Measurements from ENCODE around the gene HMCN2. TPM values are rescaled to one million over a fixed set of nuclear protein-coding genes. Genes with fewer than 3 reads are reported as not detected.

Gene HMCN2
- total and polyA plus RNA-seq, 2 donors (not counting 3 experiments of a cell fraction or from before 2014, with no cell fraction given), result 0.04 to 0.24 TPM

DNA sequence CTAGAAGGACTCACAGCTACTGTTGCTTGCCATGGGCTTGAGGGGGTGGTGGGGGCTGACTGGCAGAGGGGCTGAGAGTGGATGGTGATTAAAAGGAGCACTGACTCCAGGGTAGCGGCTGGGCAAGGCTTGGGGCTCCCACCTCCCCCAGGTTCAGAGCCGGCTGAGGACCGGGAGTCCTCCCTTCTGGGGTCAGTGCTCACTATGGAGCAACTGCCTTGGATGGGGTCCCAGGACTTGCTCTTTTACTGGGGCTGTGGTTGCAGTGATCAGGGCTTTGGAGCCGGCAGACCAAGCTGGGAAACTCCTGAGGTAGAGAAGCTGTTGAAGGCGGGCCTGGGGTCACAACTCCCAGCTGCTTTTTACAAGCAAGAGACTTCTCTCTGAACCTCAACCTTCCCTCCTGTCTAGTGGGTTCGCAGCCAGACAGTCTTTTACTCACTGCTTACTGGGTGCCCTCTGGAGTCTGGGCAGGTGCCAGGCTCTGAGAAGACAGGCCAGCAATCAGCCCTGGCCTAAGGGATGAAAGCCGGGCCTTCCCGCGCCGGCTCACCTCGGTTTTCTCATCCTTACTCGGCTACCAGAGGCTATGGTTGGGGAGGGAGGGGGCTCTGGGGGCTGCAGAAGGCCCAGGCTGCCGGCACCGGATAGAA, 178.4 kb downstream of the HMCN2 start:
- no peaks in the 10 kb centered on the region for H3K9me1 ChIP-seq (replicated peaks; ENCODE audit: control insufficient read depth, extremely low read depth, insufficient read depth, low read length)
- H3K4me3 ChIP-seq (replicated peaks in 1 of 3; ENCODE audit: insufficient read depth in 1 of 3, low read depth in 1 of 3, low read length in 3 of 3), result no peak overlapping the region
- ChIA-PET POLR2A (interaction anchor here (1.0 kb wide), 1 partner anchor 10 kb away, joined by 3 read pairs; no protein-coding TSS in a partner anchor), CTCF (interaction anchor here (1.0 kb wide), 1 partner anchor 9 kb away, joined by 4 read pairs; no protein-coding TSS in a partner anchor)
- DNase-seq (ENCODE audit: low read depth, low spot score), result no peak
- no peaks in the 10 kb centered on the region for H3K9me3 ChIP-seq (replicated peaks; ENCODE audit: control insufficient read depth, insufficient read depth, low read length)
- H3K4me1 ChIP-seq (ENCODE audit: control insufficient read depth, extremely low read depth, insufficient read depth, low read length), result peaks cover 7% of the 10 kb centered on the region
- no peak overlapping the region for H3K27ac ChIP-seq (ENCODE audit: insufficient read depth, low read depth, low read length)
- H3K4me2 ChIP-seq (ENCODE audit: insufficient read depth, low read length), result no peak overlapping the region
- no peak for TF ChIP-seq MYC (IDR thresholded peaks at IDR 0.05; ENCODE audit: low read depth, low read length)
- TF ChIP-seq FOS (IDR thresholded peaks at IDR 0.05; ENCODE audit: borderline replicate concordance, insufficient read depth, low read length), result no peak
- TF ChIP-seq EZH2 (IDR thresholded peaks at IDR 0.05; ENCODE audit: borderline replicate concordance, low read depth, low read length, severe bottlenecking), result no peak
- no peak for TF ChIP-seq POLR2AphosphoS5 (IDR thresholded peaks at IDR 0.05; ENCODE audit: insufficient read depth, low read depth, low read length)
- no peak for TF ChIP-seq POLR2A (IDR thresholded peaks at IDR 0.05; ENCODE audit: low read depth, low read length)
- no peak for TF ChIP-seq JUN (IDR thresholded peaks at IDR 0.05; ENCODE audit: borderline replicate concordance, insufficient read depth, insufficient read length, low read depth)
- no peak for TF ChIP-seq GATA2 (IDR thresholded peaks at IDR 0.05; ENCODE audit: insufficient read depth, insufficient read length, low read depth, low read length)
- TF ChIP-seq, protein P1, sequence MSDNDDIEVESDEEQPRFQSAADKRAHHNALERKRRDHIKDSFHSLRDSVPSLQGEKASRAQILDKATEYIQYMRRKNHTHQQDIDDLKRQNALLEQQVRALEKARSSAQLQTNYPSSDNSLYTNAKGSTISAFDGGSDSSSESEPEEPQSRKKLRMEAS (IDR thresholded peaks at IDR 0.05; ENCODE audit: insufficient read depth, insufficient read length), result no peak
- no TSS peak for BruUV-seq (replicated peaks)
- H2AFZ ChIP-seq (ENCODE audit: low read depth, low read length), result no peak overlapping the region
- intact Hi-C loops (cut with micrococcal nuclease) (no loop called here), dilution Hi-C loops (cut with MboI; ENCODE audit: extremely low pct_ligation_motif_present, low sequenced_read_pairs) (no loop called here)
- no peaks in the 10 kb centered on the region for H3K36me3 ChIP-seq (ENCODE audit: control insufficient read depth in 2 of 2, extremely low read depth in 1 of 2, insufficient read depth in 2 of 2, low read length in 2 of 2)
- H3K9ac ChIP-seq (replicated peaks; ENCODE audit: extremely low read depth, insufficient read depth, low read length), result no peak overlapping the region
- FAIRE-seq, result no peak
- H4K20me1 ChIP-seq (replicated peaks; ENCODE audit: control insufficient read depth, extremely low read depth, insufficient read depth, low read length), result no peaks in the 10 kb centered on the region
- no peaks in the 10 kb centered on the region for H3K79me2 ChIP-seq (ENCODE audit: control insufficient read depth, insufficient read depth, low read length)
- H3K27me3 ChIP-seq (ENCODE audit: control insufficient read depth in 2 of 2, insufficient read depth in 2 of 2, low read length in 2 of 2), result peaks cover 0 to 4% of the 10 kb centered on the region in 2 experiments
